Endometrial microvascular endothelial cells (primary cell): ENCODE measurements around the gene LRRC28. TPM values are rescaled to one million over a fixed set of nuclear protein-coding genes. Genes with fewer than 3 reads are reported as not detected.

ENCODE experiments used
- in situ Hi-C: cut with HindIII; loops from 2 replicates; pipeline ENCODE4 v1.10.0; 2017; ENCODE audit warnings: low sequenced_read_pairs, low pct_unique_long_range_greater_than_20kb; ENCODE audit errors: inconsistent ontology term
- total RNA-seq: library from RNA; depleted of rRNA; stranded (reverse); fragments of >200 nt; gene quantifications from one replicate; pipeline ENCODE4 v1.2.3, GENCODE V29; 2015; ENCODE audit errors: inconsistent ontology term

LRRC28 gene
- total RNA-seq, 1 donor from 2014 or later: 20.9 TPM

GRCh38 chr15:99437315-99438223, 186.3 kb downstream of the LRRC28 start:
- in situ Hi-C loops: no loop called here

GRCh38 chr15:99438224-99438585, 186.9 kb downstream of the LRRC28 start:
- in situ Hi-C loops: no loop called here

GRCh38 chr15:99438691-99439523, 187.6 kb downstream of the LRRC28 start:
- in situ Hi-C loops: no loop called here

GRCh38 chr15:99439524-99439835, 188.2 kb downstream of the LRRC28 start:
- in situ Hi-C loops: no loop called here

GRCh38 chr15:99440029-99440428, 188.7 kb downstream of the LRRC28 start:
- in situ Hi-C loops: no loop called here

Other genes with a start within 250 kb of the LRRC28 start
- not detected for gene PGPEP1L, start 243.7 kb upstream of the LRRC28 start, total RNA-seq
- 2.1 TPM for gene SYNM, start 146.4 kb upstream of the LRRC28 start, total RNA-seq
- gene TTC23, start 1.9 kb upstream of the LRRC28 start, total RNA-seq: 8.1 TPM